Stimulated activated memory B cell treated with anti-CD40 and anti-IgM and Interleukin-4, amounts not matched to agents 10 μg/mL and 1 μg/mL and 100 μg/mL, for 72 hours (primary cell): ENCODE measurements around the gene TPPP2.
A peak's percentile ranks its signal among the peaks of the same experiment; 100 is the strongest.

Experiments
- ATAC-seq: fragments of 150-1000 bp; cut with Tn5 transposase; 2 replicates; pipeline ENCODE4 v1.10.0; 2021
- H3K27ac Mint-ChIP-seq: one replicate; pipeline ENCODE4 v1.8.0; 2022; ENCODE audit warnings: mild to moderate bottlenecking, mixed read lengths
- H3K27me3 Mint-ChIP-seq: one replicate; pipeline ENCODE4 v1.8.0; 2022; ENCODE audit warnings: mixed read lengths
- H3K36me3 Mint-ChIP-seq: one replicate; pipeline ENCODE4 v1.8.0; 2022; ENCODE audit warnings: mixed read lengths
- H3K4me1 Mint-ChIP-seq: one replicate; pipeline ENCODE4 v1.8.0; 2022; ENCODE audit warnings: mixed read lengths
- H3K4me3 Mint-ChIP-seq: one replicate; pipeline ENCODE4 v1.8.0; 2022; ENCODE audit warnings: mild to moderate bottlenecking, moderate library complexity, mixed read lengths
- H3K9me3 Mint-ChIP-seq: one replicate; pipeline ENCODE4 v1.8.0; 2022; ENCODE audit warnings: mixed read lengths

Gene TPPP2

GRCh38 chr14:21024585-21025370 lies 5.2 kb upstream of the TPPP2 start, which contains the start of gene NDRG2:
TSS of gene NDRG2 (minus strand) at chr14:21025061. CDS start at chr14:21023315, 1,746 bp downstream.
- peak within 1 kb of the TSS; percentile 81 for H3K4me3 Mint-ChIP-seq
- H3K9me3 Mint-ChIP-seq, result no peaks in the 10 kb centered on the region
- H3K36me3 Mint-ChIP-seq, result no peaks in the 10 kb centered on the region
- peak; percentile 82 for ATAC-seq
- peaks cover 16% of the 10 kb centered on the region for H3K4me1 Mint-ChIP-seq
- H3K27me3 Mint-ChIP-seq, result peaks cover 11% of the 10 kb centered on the region
- peak within 1 kb of the TSS; percentile 65 for H3K27ac Mint-ChIP-seq

GRCh38 chr14:21025371-21026273 lies 4.4 kb upstream of the TPPP2 start:
- Mint-ChIP-seq H3K27me3 (peaks cover 11% of the 10 kb centered on the region), H3K4me1 (peaks cover 16% of the 10 kb centered on the region), H3K9me3 (no peaks in the 10 kb centered on the region), H3K4me3 (peak overlapping the region; percentile 81), H3K36me3 (no peaks in the 10 kb centered on the region), H3K27ac (peak overlapping the region; percentile 65)
- no peak for ATAC-seq

GRCh38 chr14:21026274-21026987 lies 3.6 kb upstream of the TPPP2 start:
- Mint-ChIP-seq H3K4me1 (peaks cover 16% of the 10 kb centered on the region), H3K27me3 (peaks cover 13% of the 10 kb centered on the region), H3K36me3 (no peaks in the 10 kb centered on the region), H3K9me3 (no peaks in the 10 kb centered on the region), H3K4me3 (peak overlapping the region; percentile 44), H3K27ac (no peak overlapping the region)
- no peak for ATAC-seq

GRCh38 chr14:21026988-21027315 lies 3.1 kb upstream of the TPPP2 start:
- no peaks in the 10 kb centered on the region for H3K9me3 Mint-ChIP-seq

GRCh38 chr14:21030531-21030930 lies 514 bp downstream of the TPPP2 start:
- Mint-ChIP-seq H3K27ac (no peak overlapping the region), H3K4me1 (no peaks in the 10 kb centered on the region), H3K9me3 (no peaks in the 10 kb centered on the region), H3K36me3 (no peaks in the 10 kb centered on the region), H3K4me3 (no peak overlapping the region), H3K27me3 (peaks cover 24% of the 10 kb centered on the region)
- no peak for ATAC-seq

More at GRCh38 chr14:21026988-21027315, 3.1 kb upstream of the TPPP2 start:
- no peak overlapping the region for H3K4me3 Mint-ChIP-seq
- no peak overlapping the region for H3K27ac Mint-ChIP-seq
- H3K4me1 Mint-ChIP-seq, result peaks cover 16% of the 10 kb centered on the region
- no peaks in the 10 kb centered on the region for H3K36me3 Mint-ChIP-seq
- no peak for ATAC-seq
- H3K27me3 Mint-ChIP-seq, result peaks cover 16% of the 10 kb centered on the region

- Mint-ChIP-seq H3K4me1 (no peaks in the 10 kb centered on the region), H3K4me3 (no peak overlapping the region), H3K27ac (no peak overlapping the region), H3K36me3 (no peaks in the 10 kb centered on the region), H3K27me3 (peaks cover 36% of the 10 kb centered on the region), H3K9me3 (no peaks in the 10 kb centered on the region)
- no peak for ATAC-seq
These were observed 2.5 kb downstream of the TPPP2 start for GRCh38 chr14:21032326-21033132.

- Mint-ChIP-seq H3K4me1 (no peaks in the 10 kb centered on the region), H3K4me3 (no peak overlapping the region), H3K9me3 (no peaks in the 10 kb centered on the region), H3K36me3 (no peaks in the 10 kb centered on the region), H3K27me3 (peaks cover 36% of the 10 kb centered on the region), H3K27ac (no peak overlapping the region)
- ATAC-seq, result no peak
These were observed 3.2 kb downstream of the TPPP2 start for GRCh38 chr14:21033133-21033698.

- no peaks in the 10 kb centered on the region for H3K9me3 Mint-ChIP-seq
- H3K27me3 Mint-ChIP-seq, result peaks cover 36% of the 10 kb centered on the region
- no peaks in the 10 kb centered on the region for H3K36me3 Mint-ChIP-seq
- no peak for ATAC-seq
- H3K4me3 Mint-ChIP-seq, result no peak within 1 kb of the TSS
- H3K4me1 Mint-ChIP-seq, result no peaks in the 10 kb centered on the region
- H3K27ac Mint-ChIP-seq, result peak within 1 kb of the TSS; percentile 18
These were observed 4.7 kb downstream of the TPPP2 start, which contains the start of gene RNASE13 for GRCh38 chr14:21034707-21035106. TSS of gene RNASE13 (minus strand) at chr14:21034807. CDS start at chr14:21034288, 519 bp downstream.

GRCh38 chr14:21036751-21037150 lies 6.7 kb downstream of the TPPP2 start:
- no peaks in the 10 kb centered on the region for H3K9me3 Mint-ChIP-seq
- H3K4me1 Mint-ChIP-seq, result no peaks in the 10 kb centered on the region
- peaks cover 32% of the 10 kb centered on the region for H3K27me3 Mint-ChIP-seq
- H3K36me3 Mint-ChIP-seq, result no peaks in the 10 kb centered on the region
- no peak overlapping the region for H3K27ac Mint-ChIP-seq
- ATAC-seq, result no peak
- H3K4me3 Mint-ChIP-seq, result no peak overlapping the region

GRCh38 chr14:21037156-21037555 lies 7.1 kb downstream of the TPPP2 start:
- no peaks in the 10 kb centered on the region for H3K9me3 Mint-ChIP-seq
- H3K4me1 Mint-ChIP-seq, result no peaks in the 10 kb centered on the region
- H3K4me3 Mint-ChIP-seq, result no peak overlapping the region
- H3K27ac Mint-ChIP-seq, result no peak overlapping the region
- ATAC-seq, result no peak
- H3K27me3 Mint-ChIP-seq, result peaks cover 31% of the 10 kb centered on the region
- no peaks in the 10 kb centered on the region for H3K36me3 Mint-ChIP-seq

GRCh38 chr14:21038441-21039422 lies 8.7 kb downstream of the TPPP2 start:
- ATAC-seq, result no peak
- H3K4me1 Mint-ChIP-seq, result no peaks in the 10 kb centered on the region
- no peak overlapping the region for H3K27ac Mint-ChIP-seq
- no peaks in the 10 kb centered on the region for H3K36me3 Mint-ChIP-seq
- no peaks in the 10 kb centered on the region for H3K9me3 Mint-ChIP-seq
- peaks cover 32% of the 10 kb centered on the region for H3K27me3 Mint-ChIP-seq
- no peak overlapping the region for H3K4me3 Mint-ChIP-seq

- no peak overlapping the region for H3K4me3 Mint-ChIP-seq
- no peak overlapping the region for H3K27ac Mint-ChIP-seq
- ATAC-seq, result no peak
- H3K4me1 Mint-ChIP-seq, result no peaks in the 10 kb centered on the region
- H3K27me3 Mint-ChIP-seq, result peaks cover 42% of the 10 kb centered on the region
- H3K36me3 Mint-ChIP-seq, result no peaks in the 10 kb centered on the region
- H3K9me3 Mint-ChIP-seq, result no peaks in the 10 kb centered on the region
These were observed 9.8 kb downstream of the TPPP2 start for GRCh38 chr14:21039585-21040369.
